Colonic mucosa (tissue), 4 donors: ENCODE data around the gene PTPRQ. TPM values are rescaled to one million over a fixed set of nuclear protein-coding genes. Genes with fewer than 3 reads are reported as not detected.

Experiments used
- DNase-seq: peaks from one replicate; pipeline ENCODE4 v3.0.0-alpha.2; 2020
- H3K27ac ChIP-seq: fragments of 200-600 bp; one replicate; pipeline ENCODE4 v1.8.0; 2021
- H3K27me3 ChIP-seq: fragments of 200-600 bp; one replicate; pipeline ENCODE4 v1.8.0; 2021
- H3K36me3 ChIP-seq: fragments of 200-600 bp; one replicate; pipeline ENCODE4 v1.8.0; 2021
- H3K4me1 ChIP-seq: fragments of 200-600 bp; one replicate; pipeline ENCODE4 v1.8.0; 2021; ENCODE audit warnings: mild to moderate bottlenecking
- H3K4me3 ChIP-seq: fragments of 200-600 bp; one replicate; pipeline ENCODE4 v1.8.0; 2021
- H3K9ac ChIP-seq, 2 donors: one replicate each; pipeline ENCODE4 v1.7.0; 2013; ENCODE audit warnings: control low read depth in 2 of 2, low read depth in 2 of 2, low read length in 2 of 2
- H3K9me3 ChIP-seq: fragments of 200-600 bp; one replicate; pipeline ENCODE4 v1.8.0; 2021
- intact Hi-C: fragments of 100-400 bp; cut with DNase I; formaldehyde crosslinking; loops from one replicate; pipeline ENCODE4 v1.14.1; 2022
- total RNA-seq, 2 donors: library from RNA; stranded (reverse); fragmentation: NEBNext Ultra II Directional in 1 of 2; extraction: Animal tissue kit (Norgen Biotek cat#: 25700) in 1 of 2; gene quantifications; one replicate each; pipeline ENCODE4 v1.2.1, GENCODE V29; 2021
- TF ChIP-seq, protein P1 (sequence below): fragments of 200-600 bp; IDR thresholded peaks from one replicate; pipeline ENCODE4 v1.8.0; 2022; ENCODE audit warnings: antibody characterized with exemption, mild to moderate bottlenecking
- donor health status: healthy.
- donor health status: DM: no; HTN: no; CAD: no.
- donor health status: DM: no; HTN: no; CAD: no.

The PTPRQ gene, protein sequence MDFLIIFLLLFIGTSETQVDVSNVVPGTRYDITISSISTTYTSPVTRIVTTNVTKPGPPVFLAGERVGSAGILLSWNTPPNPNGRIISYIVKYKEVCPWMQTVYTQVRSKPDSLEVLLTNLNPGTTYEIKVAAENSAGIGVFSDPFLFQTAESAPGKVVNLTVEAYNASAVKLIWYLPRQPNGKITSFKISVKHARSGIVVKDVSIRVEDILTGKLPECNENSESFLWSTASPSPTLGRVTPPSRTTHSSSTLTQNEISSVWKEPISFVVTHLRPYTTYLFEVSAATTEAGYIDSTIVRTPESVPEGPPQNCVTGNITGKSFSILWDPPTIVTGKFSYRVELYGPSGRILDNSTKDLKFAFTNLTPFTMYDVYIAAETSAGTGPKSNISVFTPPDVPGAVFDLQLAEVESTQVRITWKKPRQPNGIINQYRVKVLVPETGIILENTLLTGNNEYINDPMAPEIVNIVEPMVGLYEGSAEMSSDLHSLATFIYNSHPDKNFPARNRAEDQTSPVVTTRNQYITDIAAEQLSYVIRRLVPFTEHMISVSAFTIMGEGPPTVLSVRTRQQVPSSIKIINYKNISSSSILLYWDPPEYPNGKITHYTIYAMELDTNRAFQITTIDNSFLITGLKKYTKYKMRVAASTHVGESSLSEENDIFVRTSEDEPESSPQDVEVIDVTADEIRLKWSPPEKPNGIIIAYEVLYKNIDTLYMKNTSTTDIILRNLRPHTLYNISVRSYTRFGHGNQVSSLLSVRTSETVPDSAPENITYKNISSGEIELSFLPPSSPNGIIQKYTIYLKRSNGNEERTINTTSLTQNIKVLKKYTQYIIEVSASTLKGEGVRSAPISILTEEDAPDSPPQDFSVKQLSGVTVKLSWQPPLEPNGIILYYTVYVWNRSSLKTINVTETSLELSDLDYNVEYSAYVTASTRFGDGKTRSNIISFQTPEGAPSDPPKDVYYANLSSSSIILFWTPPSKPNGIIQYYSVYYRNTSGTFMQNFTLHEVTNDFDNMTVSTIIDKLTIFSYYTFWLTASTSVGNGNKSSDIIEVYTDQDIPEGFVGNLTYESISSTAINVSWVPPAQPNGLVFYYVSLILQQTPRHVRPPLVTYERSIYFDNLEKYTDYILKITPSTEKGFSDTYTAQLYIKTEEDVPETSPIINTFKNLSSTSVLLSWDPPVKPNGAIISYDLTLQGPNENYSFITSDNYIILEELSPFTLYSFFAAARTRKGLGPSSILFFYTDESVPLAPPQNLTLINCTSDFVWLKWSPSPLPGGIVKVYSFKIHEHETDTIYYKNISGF (N-terminal part only)
- total RNA-seq: not detected

DNA sequence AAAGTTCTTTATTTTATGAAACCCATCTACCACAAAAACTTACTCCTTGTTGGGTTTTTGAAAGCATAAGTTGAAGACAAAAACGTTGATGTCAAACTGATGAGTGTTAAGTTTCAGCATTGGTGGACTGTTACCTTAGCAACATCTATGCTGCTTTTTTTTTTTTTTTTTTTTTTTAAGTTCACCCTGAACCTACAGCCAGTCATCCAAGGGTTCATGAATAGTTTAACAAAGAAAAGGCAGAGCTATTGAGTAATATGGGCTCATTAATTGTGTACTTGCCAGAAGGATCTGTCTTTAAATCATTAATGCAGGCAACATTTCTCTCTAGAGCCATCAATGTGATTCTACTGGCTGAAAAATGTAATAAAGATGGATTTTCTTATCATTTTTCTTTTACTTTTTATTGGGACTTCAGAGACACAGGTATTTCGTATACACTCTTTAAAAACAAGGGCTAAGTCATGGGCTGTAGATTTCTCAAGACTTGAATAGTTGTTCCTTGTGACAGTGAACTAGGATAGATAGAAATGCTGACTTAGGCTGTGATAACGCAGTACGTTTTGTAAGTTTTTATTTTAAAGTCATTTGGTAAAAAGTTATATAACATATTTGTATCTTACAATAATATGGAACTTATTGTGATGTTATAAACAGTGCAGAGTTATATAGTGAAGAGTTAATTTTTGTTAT, at the start of gene PTPRQ:
Gene PTPRQ, plus strand, starts transcription at position 262 of the 693 bp plus-strand sequence. Its CDS starts 111 bp downstream, at position 373.
- Histone ChIP-seq H3K27me3 (no peaks in the 10 kb centered on the region), H3K36me3 (no peaks in the 10 kb centered on the region), H3K4me3 (no peak within 1 kb of the TSS), H3K9me3 (no peaks in the 10 kb centered on the region), H3K4me1 (no peaks in the 10 kb centered on the region), H3K27ac (no peak within 1 kb of the TSS), H3K9ac (no peak within 1 kb of the TSS)
- intact Hi-C loops: no loop called here
- TF ChIP-seq, protein P1, sequence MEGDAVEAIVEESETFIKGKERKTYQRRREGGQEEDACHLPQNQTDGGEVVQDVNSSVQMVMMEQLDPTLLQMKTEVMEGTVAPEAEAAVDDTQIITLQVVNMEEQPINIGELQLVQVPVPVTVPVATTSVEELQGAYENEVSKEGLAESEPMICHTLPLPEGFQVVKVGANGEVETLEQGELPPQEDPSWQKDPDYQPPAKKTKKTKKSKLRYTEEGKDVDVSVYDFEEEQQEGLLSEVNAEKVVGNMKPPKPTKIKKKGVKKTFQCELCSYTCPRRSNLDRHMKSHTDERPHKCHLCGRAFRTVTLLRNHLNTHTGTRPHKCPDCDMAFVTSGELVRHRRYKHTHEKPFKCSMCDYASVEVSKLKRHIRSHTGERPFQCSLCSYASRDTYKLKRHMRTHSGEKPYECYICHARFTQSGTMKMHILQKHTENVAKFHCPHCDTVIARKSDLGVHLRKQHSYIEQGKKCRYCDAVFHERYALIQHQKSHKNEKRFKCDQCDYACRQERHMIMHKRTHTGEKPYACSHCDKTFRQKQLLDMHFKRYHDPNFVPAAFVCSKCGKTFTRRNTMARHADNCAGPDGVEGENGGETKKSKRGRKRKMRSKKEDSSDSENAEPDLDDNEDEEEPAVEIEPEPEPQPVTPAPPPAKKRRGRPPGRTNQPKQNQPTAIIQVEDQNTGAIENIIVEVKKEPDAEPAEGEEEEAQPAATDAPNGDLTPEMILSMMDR: no peak
- no peak for DNase-seq

DNA sequence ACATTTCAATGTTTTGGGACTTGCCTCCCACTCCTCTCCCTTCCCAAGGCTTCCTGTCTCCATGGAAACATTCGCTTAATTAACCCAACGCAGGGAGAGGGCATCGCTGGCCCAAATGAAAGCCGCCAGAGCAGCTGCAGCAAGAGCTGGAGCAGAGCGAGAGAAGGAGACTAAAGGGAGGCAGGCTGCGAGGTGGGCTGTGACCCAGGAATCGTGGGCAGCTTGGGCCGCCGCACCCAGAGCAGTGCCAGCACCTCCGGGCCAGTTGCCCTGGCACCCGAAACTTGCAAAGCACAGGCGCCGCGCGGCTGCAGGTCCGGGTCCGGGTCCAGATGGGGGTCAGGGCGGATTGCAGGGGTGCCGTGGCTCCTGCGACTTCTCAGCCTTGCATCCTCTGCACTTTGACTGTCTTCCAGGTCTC, 43.5 kb upstream of the PTPRQ start:
- no peak overlapping the region for H3K27ac ChIP-seq
- H3K27me3 ChIP-seq: no peaks in the 10 kb centered on the region
- H3K36me3 ChIP-seq: no peaks in the 10 kb centered on the region
- TF ChIP-seq, protein P1: no peak
- H3K9ac ChIP-seq: no peak overlapping the region
- intact Hi-C loops: no loop called here
- no peaks in the 10 kb centered on the region for H3K9me3 ChIP-seq
- no peak overlapping the region for H3K4me3 ChIP-seq
- H3K4me1 ChIP-seq: no peaks in the 10 kb centered on the region
- no peak for DNase-seq

DNA sequence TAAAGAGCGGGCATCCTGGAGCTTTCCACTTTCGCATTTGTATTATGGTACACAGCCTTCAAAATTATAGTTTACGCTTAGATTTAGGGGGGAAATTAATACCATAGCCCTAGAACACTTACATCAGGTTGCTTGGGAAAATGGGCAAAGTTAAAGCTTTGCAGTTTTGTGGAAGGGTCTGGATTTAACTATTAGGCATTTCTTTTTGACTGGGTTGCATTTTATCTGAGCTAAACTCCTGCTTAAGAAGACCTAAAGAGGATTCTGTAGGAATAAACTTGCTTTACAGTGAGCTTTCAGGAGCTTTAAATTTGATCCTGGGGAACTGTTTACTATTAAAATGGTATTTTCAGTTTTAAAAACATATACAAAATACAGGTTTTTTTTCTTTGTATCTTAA, 42.8 kb upstream of the PTPRQ start:
- H3K9ac ChIP-seq: no peak overlapping the region

DNA sequence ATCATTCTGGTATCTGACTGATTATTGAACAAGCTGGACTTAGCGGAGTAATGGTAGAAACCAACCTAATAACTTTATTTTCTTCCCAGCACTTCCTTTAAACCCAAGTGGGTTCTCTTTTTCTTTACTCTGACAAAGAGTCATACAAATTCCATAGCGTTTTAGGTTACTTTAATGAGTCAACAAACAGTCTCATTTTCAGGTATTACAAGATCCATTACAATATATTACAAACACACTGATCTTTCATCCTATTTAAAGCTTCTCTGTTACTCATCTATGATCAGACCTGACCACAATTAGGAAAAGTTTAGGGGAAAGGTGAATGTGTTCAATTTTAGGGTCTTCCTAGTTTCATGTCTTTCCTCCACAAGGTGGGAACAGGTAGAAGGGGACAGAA, 39.4 kb upstream of the PTPRQ start:
- H3K9ac ChIP-seq: no peak overlapping the region
- TF ChIP-seq, protein P1: no peak
- H3K36me3 ChIP-seq: no peaks in the 10 kb centered on the region
- H3K4me1 ChIP-seq: no peaks in the 10 kb centered on the region
- H3K4me3 ChIP-seq: no peak overlapping the region
- intact Hi-C loops: no loop called here
- H3K27ac ChIP-seq: no peak overlapping the region
- H3K9me3 ChIP-seq: no peaks in the 10 kb centered on the region
- DNase-seq: no peak
- no peaks in the 10 kb centered on the region for H3K27me3 ChIP-seq

More for the DNA sequence above, 42.8 kb upstream of the PTPRQ start:
- no peak overlapping the region for H3K27ac ChIP-seq
- no peak for DNase-seq
- H3K27me3 ChIP-seq: no peaks in the 10 kb centered on the region
- TF ChIP-seq, protein P1: no peak
- no peaks in the 10 kb centered on the region for H3K9me3 ChIP-seq
- intact Hi-C loops: no loop called here
- H3K4me1 ChIP-seq: no peaks in the 10 kb centered on the region
- H3K4me3 ChIP-seq: no peak overlapping the region
- no peaks in the 10 kb centered on the region for H3K36me3 ChIP-seq
